Dermis blood vessel endothelial cell (primary cell): ENCODE measurements around the gene C2orf42. TPM values are rescaled to one million over a fixed set of nuclear protein-coding genes. Genes with fewer than 3 reads are reported as not detected.
"Not testable (repeated sequence)": the region's sequence is repeated elsewhere in the genome, so short reads cannot be mapped to it uniquely, and the experiment has no call there.

ENCODE experiments used
- DNase-seq: peaks from one replicate; pipeline ENCODE4 v3.0.0; 2010
- total RNA-seq: library from RNA; depleted of rRNA; stranded (reverse); fragments of >200 nt; gene quantifications from 2 replicates; pipeline ENCODE4 v1.2.3, GENCODE V29; 2014

The C2orf42 gene
- total RNA-seq, 1 donor from 2014 or later = 25.5 TPM

GRCh38 chr2:70131344-70132143 lies 59.3 kb downstream of the C2orf42 start:
- DNase-seq = not testable (repeated sequence)

GRCh38 chr2:70128005-70128404 lies 62.8 kb downstream of the C2orf42 start:
- DNase-seq = no peak

GRCh38 chr2:70126413-70126812 lies 64.4 kb downstream of the C2orf42 start:
- DNase-seq = no peak

- DNase-seq = no peak
These were observed 65.3 kb downstream of the C2orf42 start for GRCh38 chr2:70125498-70125898.

- peak; percentile 65 for DNase-seq
These were observed 65.8 kb downstream of the C2orf42 start for GRCh38 chr2:70124983-70125480.

- DNase-seq = no peak
These were observed 67.0 kb downstream of the C2orf42 start for GRCh38 chr2:70123829-70124116.

- DNase-seq = no peak
These were observed 67.6 kb downstream of the C2orf42 start for GRCh38 chr2:70123051-70123828.

- DNase-seq = no peak
These were observed 68.3 kb downstream of the C2orf42 start for GRCh38 chr2:70122470-70122869.

GRCh38 chr2:70121627-70122372 lies 69.0 kb downstream of the C2orf42 start:
- DNase-seq = no peak

- DNase-seq = peak; percentile 66
These were observed 71.9 kb downstream of the C2orf42 start for GRCh38 chr2:70118798-70119454.

GRCh38 chr2:70116936-70117552 lies 73.8 kb downstream of the C2orf42 start:
- DNase-seq = no peak

GRCh38 chr2:70115646-70116442 lies 75.0 kb downstream of the C2orf42 start:
- no peak for DNase-seq

GRCh38 chr2:70113359-70114070 lies 77.3 kb downstream of the C2orf42 start:
- no peak for DNase-seq

GRCh38 chr2:70111752-70112591 lies 78.8 kb downstream of the C2orf42 start:
- DNase-seq = no peak

GRCh38 chr2:70110397-70110796 lies 80.4 kb downstream of the C2orf42 start:
- not testable (repeated sequence) for DNase-seq

- DNase-seq = not testable (repeated sequence)
These were observed 84.7 kb downstream of the C2orf42 start for GRCh38 chr2:70106138-70106537.

- no peak for DNase-seq
These were observed 86.3 kb downstream of the C2orf42 start for GRCh38 chr2:70104231-70105111.

- no peak for DNase-seq
These were observed 87.2 kb downstream of the C2orf42 start for GRCh38 chr2:70103531-70104061.
